EH (cell line): ENCODE data around the gene CHPF.
A peak's percentile ranks its signal among the peaks of the same experiment; 100 is the strongest.

Experiments used
- DNase-seq: peaks from one replicate; pipeline ENCODE4 v3.0.0-alpha.2; 2015; ENCODE audit warnings: low read depth

CHPF gene

GRCh38 chr2:219496825-219497494 lies 46.6 kb downstream of the CHPF start:
- DNase-seq: no peak

- no peak for DNase-seq
These were observed 47.3 kb downstream of the CHPF start for GRCh38 chr2:219496247-219496824.

GRCh38 chr2:219495531-219496122 lies 48.0 kb downstream of the CHPF start:
- DNase-seq: peak; percentile 83

- no peak for DNase-seq
These were observed 48.6 kb downstream of the CHPF start for GRCh38 chr2:219494952-219495530.

- no peak for DNase-seq
These were observed 50.5 kb downstream of the CHPF start for GRCh38 chr2:219493086-219493485.

- no peak for DNase-seq
These were observed 51.0 kb downstream of the CHPF start for GRCh38 chr2:219492575-219492974.

GRCh38 chr2:219491278-219491963 lies 52.2 kb downstream of the CHPF start:
- DNase-seq: no peak

GRCh38 chr2:219490600-219491130 lies 52.9 kb downstream of the CHPF start:
- no peak for DNase-seq

GRCh38 chr2:219490186-219490585 lies 53.4 kb downstream of the CHPF start:
- DNase-seq: no peak

GRCh38 chr2:219489315-219489714 lies 54.3 kb downstream of the CHPF start:
- DNase-seq: no peak
